NCI-H510A treated with DMSO at 0.1 percent for 48 hours (cell line): ENCODE results near the gene IL7R.

ENCODE experiments used
- DNase-seq: peaks from one replicate; lab custom pipeline; 2025; lab: John Stamatoyannopoulos, UW

The IL7R gene

DNA sequence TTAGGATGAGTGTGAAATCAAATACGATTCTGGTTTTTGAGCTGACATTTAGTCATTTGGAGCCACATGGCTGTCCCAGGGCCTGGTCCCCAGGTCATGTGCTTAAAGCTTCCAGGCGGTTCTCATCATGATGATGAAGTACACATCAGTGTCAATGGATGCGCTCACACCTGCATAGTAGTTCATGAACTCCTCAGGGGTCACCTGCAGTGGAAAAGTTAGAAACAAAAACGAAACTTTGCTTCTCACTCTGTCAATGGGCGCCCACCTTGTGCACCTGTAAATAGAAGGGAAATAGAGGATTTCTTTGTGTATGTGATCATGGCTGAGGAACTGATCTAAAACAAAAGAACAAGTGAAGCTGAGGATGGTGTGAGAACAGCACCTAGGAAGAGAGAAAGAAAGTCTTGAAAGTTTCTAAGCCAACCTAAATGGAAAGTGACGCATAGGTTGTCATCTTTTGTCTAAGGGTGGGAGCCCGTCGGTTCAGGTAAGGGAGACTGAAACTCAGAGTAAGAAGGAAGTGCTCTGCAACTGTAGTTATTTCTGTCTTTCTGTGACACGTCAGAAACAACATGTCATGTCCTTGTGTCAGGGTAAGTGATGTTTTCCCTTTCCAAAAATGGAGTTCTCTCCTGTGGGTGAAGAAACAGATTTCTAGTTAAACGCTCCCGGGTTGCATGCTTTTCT, 47.9 kb downstream of the IL7R start:
- no peak for DNase-seq

DNA sequence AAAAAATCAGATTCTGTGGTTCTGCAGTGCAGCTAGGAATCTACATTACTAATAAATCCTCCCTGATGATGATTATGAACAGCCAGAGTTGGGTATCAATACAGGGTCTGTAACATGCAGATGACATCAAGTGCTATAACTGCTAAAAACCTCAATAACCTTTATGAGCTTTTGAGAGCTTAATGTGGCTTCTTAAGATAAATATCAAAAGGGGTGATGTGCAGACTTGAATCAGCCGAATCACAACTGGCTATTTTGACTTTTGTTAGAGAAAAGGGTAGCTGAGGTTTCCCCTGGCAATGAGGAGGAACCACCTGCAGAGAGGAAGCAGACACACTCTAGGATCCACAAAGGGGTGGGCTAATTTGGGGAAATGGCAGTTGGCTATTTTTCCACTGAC, 51.5 kb downstream of the IL7R start:
- no peak for DNase-seq

DNA sequence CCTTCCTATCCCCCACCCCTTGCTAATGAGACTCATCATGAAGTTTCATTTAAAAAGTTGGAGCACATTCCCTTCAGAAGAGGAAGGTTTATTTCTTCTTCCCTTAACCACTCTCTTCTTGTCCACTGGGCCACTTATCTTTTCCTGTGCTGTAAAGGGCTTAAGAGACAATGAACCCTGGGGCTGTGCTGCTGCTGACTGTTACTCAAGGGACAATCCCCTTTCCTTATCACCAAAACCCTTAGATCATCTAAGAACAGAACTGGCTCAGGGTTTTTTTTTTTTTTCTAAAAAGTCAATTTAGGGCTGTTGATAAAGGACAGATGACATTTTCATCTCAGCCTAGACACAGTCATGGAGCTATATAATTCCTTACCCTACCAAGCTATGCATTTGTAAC, 52.1 kb downstream of the IL7R start:
- DNase-seq, result no peak

DNA sequence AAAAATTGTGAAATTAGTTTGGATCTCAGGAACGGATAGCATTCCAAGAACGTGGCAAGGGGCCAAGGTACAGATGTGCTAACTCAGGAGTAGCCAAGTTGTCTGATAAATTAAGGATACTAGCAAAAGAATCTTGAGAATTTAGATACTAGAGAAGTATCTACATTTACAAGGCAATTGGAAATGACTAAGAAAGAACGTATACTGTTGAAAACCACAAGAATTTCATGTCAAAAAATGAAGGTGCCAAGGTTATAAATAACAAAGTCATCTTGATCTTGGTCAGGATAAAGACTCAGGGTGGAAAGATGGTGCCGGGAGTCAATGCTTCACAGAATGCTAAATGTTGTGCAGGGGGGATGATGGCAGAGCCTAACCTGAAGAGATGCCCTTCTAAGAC, 62.5 kb downstream of the IL7R start:
- DNase-seq, result no peak

DNA sequence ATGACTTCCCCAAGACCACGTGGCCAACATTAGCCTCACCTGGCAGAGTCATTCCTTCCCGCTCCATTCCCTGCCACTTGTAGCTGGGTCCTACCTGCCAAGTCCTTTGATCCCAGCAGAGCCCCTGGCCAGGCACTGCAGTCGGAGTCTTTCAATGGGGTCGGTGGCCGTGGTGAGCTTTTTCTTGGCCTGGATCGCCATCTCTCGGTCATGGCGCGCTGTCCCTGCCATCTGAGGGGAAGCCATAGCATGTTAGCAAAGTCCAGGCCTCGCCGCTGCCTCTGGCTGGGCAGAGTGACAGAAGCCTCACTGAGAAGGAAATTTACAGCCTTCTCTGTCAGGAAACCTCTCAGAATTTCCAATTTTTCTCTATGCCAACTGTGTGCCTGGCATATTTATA, 64.2 kb downstream of the IL7R start:
- DNase-seq, result no peak

DNA sequence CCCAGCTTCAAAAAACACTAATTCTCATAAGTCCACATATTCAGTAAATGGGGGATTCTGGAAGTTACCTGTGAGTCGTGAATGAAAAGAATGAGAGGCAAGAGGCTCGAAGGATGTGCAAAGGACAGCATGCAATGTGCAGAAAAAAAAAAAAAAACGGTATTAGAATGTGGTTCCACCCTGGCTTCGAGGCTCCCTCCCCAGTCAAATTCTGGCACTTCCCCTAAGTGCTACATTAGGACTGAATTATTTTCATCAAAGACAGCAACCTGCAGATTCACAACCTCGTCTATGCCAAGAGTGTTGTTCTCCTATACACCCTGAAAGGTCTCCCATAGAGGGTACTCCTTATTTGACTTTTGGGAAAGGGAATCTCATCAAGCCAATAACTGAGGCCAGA, 65.2 kb downstream of the IL7R start:
- DNase-seq, result no peak

DNA sequence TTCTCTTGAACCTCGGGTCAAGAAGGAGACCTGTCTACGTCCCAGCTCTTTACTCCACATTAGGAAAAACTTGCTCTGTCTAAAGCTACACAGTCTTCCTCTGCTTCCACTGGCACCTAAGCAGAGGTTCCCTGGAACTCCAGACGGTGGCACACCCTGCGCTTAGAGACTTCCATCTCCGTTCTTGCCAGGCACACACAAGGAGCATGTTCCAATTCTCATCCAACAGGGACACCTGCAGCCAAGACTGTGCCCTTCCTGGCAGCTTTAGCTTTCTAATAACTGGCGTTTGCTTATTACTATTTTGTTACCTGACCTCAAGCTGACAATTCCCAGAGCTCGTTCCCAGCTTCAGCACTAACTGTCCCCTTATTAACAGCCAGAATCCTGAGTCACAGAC, 65.8 kb downstream of the IL7R start:
- no peak for DNase-seq

DNA sequence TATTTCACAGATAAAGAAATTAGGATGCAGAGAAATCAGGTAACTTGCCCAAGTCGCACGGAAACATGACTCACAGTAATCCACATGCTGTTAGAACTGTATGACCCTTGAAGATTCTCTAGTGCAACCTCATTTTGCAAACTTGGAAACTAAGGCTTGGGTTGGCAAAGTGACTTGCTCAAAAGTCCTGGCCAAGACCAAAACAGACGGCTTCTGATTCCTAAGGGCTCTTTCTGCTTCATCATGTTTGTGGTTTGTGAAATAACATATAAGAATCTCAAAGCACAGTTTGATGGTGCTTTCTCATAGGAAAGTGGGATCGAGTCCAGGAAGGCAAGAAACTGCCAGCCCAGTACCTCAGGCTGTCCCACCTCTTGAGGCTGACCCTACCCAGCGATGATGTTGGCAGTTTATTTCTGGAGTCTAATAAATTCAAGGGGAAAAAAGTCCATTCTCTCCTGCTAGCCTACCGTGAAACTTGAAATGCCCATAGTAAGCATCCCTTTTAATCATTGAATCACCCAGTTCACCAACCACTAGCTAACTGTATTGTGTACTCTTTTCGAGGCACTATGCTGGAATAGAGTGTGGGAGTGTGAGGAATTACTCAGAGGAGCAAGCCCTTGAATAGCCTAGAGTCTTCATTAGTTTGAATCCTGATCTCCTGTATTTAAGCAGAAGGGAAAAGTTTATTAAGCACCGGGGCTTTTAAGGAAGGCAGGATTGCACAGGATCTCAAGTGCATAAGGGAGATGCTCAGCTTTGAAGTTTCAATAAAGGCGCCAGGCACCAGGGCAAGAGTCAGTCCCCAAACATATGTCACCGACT, 67.6 kb downstream of the IL7R start:
- no peak for DNase-seq

DNA sequence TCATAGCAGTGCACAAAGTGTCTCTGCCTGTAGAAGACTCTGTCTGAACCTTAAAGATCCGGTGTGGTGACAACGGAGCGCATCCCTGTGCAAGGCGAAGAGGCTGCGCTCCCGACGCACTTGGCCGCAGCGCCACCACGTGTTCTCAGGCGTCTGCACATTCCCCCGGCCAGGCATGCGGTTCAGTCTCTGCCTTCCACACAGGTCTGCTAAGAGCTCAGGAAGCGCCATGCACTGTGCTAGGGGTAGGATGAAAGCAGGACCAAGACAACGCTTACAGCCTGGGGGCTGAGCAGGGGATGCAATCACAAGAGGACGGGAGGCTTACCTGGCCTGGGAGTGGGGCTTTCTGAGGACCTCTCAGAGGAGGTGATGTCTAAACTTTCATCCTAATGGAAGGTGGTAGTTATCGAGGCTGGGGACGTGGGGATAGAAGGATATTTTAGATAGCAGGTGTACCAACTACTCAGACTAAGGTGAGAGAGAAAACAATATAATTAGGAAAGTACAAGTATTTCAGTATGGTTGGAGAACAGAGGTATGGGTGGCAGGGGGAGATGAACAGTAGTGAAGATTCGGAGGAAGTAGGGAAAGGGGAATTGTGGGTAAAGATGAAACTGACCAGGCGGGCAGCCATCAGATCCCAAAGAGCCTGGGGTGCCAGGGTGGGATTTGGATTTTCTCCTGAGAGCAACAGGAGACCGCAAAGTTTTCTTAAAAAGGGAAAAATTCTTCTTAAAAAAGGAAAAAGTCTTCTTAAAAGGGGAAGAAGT, 68.4 kb downstream of the IL7R start:
- DNase-seq, result no peak

DNA sequence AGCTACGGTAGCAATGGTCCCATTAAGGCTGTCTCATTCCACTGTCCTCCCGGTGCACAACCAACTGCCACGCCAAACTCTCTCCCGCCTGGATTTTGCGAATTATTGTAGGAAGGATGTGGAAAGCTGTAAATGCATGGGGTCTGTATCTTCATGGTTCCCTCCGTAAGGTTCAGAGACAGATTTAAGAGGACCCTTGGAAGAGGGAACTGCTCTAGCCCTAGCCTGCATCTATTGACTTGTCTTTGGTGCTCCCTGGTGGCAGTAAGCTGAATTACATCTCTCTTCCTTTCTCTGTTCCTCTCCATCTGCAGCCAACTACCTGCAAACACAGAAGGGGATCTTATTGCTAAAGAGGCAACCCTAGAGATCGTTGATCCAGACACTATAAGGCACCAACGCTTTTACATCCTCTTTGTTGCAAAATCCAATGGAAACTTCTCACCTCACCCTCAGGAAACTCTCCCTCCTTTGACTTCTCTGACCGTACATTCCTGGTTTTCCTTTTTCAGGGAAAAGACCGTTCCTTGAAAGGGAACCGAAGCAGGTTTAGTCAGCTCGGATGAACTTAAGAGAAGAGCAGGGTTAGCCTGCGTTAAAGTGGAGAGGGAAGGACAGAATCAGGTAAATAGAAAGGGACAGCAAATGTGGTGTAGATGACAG, 69.8 kb downstream of the IL7R start:
- DNase-seq, result peak; percentile 25
